HL-60 (cell line): ENCODE measurements around the gene HPS5.

Experiments
- GABPA ChIP-seq: IDR thresholded peaks from 2 replicates; pipeline ENCODE4 v1.6.1; 2012; ENCODE audit warnings: low read depth
- POLR2AphosphoS5 ChIP-seq: IDR thresholded peaks from 2 replicates; pipeline ENCODE4 v1.6.1; 2012; ENCODE audit warnings: low read depth
- SPI1 ChIP-seq: IDR thresholded peaks from 2 replicates; pipeline ENCODE4 v1.6.1; 2012; ENCODE audit warnings: low read depth, mild to moderate bottlenecking, borderline replicate concordance
- TF ChIP-seq, protein P1 (sequence below): IDR thresholded peaks from 2 replicates; pipeline ENCODE4 v1.6.1; 2012; ENCODE audit warnings: low read depth; ENCODE audit not compliant: insufficient replicate concordance
- TF ChIP-seq, protein P2 (sequence below): IDR thresholded peaks from one replicate; pipeline ENCODE4 v1.5.1; 2011; ENCODE audit warnings: low read length, control low read depth, inconsistent platforms; ENCODE audit not compliant: insufficient read depth

GRCh38 chr11:18330921-18331320 is 9.0 kb upstream of the HPS5 start:
- TF ChIP-seq, protein P1, sequence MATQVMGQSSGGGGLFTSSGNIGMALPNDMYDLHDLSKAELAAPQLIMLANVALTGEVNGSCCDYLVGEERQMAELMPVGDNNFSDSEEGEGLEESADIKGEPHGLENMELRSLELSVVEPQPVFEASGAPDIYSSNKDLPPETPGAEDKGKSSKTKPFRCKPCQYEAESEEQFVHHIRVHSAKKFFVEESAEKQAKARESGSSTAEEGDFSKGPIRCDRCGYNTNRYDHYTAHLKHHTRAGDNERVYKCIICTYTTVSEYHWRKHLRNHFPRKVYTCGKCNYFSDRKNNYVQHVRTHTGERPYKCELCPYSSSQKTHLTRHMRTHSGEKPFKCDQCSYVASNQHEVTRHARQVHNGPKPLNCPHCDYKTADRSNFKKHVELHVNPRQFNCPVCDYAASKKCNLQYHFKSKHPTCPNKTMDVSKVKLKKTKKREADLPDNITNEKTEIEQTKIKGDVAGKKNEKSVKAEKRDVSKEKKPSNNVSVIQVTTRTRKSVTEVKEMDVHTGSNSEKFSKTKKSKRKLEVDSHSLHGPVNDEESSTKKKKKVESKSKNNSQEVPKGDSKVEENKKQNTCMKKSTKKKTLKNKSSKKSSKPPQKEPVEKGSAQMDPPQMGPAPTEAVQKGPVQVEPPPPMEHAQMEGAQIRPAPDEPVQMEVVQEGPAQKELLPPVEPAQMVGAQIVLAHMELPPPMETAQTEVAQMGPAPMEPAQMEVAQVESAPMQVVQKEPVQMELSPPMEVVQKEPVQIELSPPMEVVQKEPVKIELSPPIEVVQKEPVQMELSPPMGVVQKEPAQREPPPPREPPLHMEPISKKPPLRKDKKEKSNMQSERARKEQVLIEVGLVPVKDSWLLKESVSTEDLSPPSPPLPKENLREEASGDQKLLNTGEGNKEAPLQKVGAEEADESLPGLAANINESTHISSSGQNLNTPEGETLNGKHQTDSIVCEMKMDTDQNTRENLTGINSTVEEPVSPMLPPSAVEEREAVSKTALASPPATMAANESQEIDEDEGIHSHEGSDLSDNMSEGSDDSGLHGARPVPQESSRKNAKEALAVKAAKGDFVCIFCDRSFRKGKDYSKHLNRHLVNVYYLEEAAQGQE: no peak
- TF ChIP-seq, protein P2, sequence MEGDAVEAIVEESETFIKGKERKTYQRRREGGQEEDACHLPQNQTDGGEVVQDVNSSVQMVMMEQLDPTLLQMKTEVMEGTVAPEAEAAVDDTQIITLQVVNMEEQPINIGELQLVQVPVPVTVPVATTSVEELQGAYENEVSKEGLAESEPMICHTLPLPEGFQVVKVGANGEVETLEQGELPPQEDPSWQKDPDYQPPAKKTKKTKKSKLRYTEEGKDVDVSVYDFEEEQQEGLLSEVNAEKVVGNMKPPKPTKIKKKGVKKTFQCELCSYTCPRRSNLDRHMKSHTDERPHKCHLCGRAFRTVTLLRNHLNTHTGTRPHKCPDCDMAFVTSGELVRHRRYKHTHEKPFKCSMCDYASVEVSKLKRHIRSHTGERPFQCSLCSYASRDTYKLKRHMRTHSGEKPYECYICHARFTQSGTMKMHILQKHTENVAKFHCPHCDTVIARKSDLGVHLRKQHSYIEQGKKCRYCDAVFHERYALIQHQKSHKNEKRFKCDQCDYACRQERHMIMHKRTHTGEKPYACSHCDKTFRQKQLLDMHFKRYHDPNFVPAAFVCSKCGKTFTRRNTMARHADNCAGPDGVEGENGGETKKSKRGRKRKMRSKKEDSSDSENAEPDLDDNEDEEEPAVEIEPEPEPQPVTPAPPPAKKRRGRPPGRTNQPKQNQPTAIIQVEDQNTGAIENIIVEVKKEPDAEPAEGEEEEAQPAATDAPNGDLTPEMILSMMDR: no peak
- TF ChIP-seq GABPA: no peak
- TF ChIP-seq POLR2AphosphoS5: no peak
- TF ChIP-seq SPI1: no peak
